Loucy (cell line): ENCODE results near the gene PSD2.

Experiments used
- EZH2phosphoT487 ChIP-seq: fragments of 200-600 bp; IDR thresholded peaks from 2 replicates; pipeline ENCODE4 v1.6.1; 2018; ENCODE audit warnings: antibody characterized with exemption, mild to moderate bottlenecking, moderate library complexity, borderline replicate concordance
- TF ChIP-seq, protein P1 (sequence below): fragments of 200-600 bp; sonication (generic); conservative IDR thresholded peaks from 2 replicates; pipeline ENCODE4 v1.5.1; 2014; ENCODE audit warnings: mild to moderate bottlenecking, antibody characterized with exemption, low read length

DNA sequence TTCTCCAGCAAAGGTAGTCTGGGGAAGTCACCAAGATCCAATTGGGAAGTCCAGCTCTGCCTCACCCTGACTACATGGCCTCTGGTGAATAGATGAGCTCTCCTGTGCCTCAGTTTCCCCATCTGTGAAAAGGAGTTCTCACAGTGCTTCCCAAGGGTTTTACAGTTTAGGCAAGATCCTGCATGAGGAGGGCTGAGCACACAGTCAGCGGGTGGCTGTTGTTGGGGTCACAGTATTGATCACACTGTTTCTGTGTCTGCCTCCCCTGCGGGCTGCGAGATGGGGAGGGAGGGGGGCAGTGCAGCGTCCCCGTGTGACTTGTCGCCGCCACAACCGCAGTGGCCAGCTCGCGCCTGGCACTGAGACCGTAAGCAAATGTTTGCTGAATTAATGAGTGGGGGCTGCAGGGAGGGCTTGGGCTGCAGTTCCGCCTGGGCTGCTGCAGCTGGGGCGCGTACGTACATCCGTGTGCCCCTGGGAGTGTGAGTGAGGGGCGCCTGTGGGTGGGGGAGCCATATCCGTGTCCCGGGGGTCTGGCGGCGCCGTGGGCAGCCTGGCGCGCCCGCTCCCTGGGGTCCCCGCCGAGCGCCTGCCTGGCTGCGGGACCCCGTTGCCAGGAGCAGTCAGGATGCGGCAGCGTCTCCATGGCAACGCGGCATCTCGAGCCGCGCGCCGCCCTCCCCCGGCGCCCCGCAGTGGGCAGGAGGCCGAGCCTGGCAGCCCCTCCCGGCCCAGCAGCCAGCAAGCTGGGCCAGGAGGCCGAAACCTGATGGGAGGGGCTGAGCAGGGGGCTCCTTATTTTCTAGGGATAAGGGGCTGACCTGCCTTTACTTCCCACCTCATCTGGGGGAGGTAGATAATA, 31.4 kb upstream of the PSD2 start:
- TF ChIP-seq, protein P1, sequence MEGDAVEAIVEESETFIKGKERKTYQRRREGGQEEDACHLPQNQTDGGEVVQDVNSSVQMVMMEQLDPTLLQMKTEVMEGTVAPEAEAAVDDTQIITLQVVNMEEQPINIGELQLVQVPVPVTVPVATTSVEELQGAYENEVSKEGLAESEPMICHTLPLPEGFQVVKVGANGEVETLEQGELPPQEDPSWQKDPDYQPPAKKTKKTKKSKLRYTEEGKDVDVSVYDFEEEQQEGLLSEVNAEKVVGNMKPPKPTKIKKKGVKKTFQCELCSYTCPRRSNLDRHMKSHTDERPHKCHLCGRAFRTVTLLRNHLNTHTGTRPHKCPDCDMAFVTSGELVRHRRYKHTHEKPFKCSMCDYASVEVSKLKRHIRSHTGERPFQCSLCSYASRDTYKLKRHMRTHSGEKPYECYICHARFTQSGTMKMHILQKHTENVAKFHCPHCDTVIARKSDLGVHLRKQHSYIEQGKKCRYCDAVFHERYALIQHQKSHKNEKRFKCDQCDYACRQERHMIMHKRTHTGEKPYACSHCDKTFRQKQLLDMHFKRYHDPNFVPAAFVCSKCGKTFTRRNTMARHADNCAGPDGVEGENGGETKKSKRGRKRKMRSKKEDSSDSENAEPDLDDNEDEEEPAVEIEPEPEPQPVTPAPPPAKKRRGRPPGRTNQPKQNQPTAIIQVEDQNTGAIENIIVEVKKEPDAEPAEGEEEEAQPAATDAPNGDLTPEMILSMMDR = no peak
- TF ChIP-seq EZH2phosphoT487 = no peak
